SK-N-SH treated with all-trans-retinoic acid at 6 μM for 48 hours (cell line): ENCODE results near the gene ITGB7.

Experiments
- ATAC-seq: fragments of 200-7000 bp; cut with Tn5 transposase; 3 replicates; pipeline ENCODE4 v1.9.1; 2020; ENCODE audit warnings: mild to moderate bottlenecking, moderate library complexity
- CSDC2 ChIP-seq: fragments of 250-450 bp; sonication (Bioruptor Pico); IDR thresholded peaks from 2 replicates; pipeline ENCODE4 v1.5.0; 2020; ENCODE audit warnings: mild to moderate bottlenecking, moderate library complexity
- ESRRG ChIP-seq: fragments of 250-450 bp; sonication (Bioruptor Pico); IDR thresholded peaks from 2 replicates; pipeline ENCODE4 v1.6.1; 2021; ENCODE audit warnings: mild to moderate bottlenecking
- ISL1 ChIP-seq: fragments of 250-450 bp; sonication (Bioruptor Pico); IDR thresholded peaks from 2 replicates; pipeline ENCODE4 v2.1.2; 2022; ENCODE audit warnings: mild to moderate bottlenecking, moderate library complexity
- RARB ChIP-seq: fragments of 250-450 bp; sonication (Bioruptor Pico); IDR thresholded peaks from 2 replicates; pipeline ENCODE4 v1.8.0; 2021; ENCODE audit warnings: mild to moderate bottlenecking, moderate library complexity
- SNAI2 ChIP-seq: fragments of 250-450 bp; sonication (Bioruptor Pico); IDR thresholded peaks from 2 replicates; pipeline ENCODE4 v1.5.0; 2020; ENCODE audit warnings: mild to moderate bottlenecking, moderate library complexity
- TCF4 ChIP-seq: fragments of 250-450 bp; sonication (Bioruptor Pico); IDR thresholded peaks from 2 replicates; pipeline ENCODE4 v1.8.0; 2021; ENCODE audit warnings: mild to moderate bottlenecking, moderate library complexity, borderline replicate concordance
- TOX ChIP-seq: fragments of 250-450 bp; sonication (Bioruptor Pico); IDR thresholded peaks from 2 replicates; pipeline ENCODE4 v1.8.0; 2021; ENCODE audit warnings: mild to moderate bottlenecking, moderate library complexity, borderline replicate concordance
- ZC3H10 ChIP-seq: fragments of 250-450 bp; sonication (Bioruptor Pico); IDR thresholded peaks from 2 replicates; pipeline ENCODE4 v1.5.1; 2021; ENCODE audit warnings: mild to moderate bottlenecking, moderate library complexity
- ZFP30 ChIP-seq: fragments of 450-650 bp; formaldehyde crosslinking; IDR thresholded peaks from 2 replicates; pipeline ENCODE4 v1.5.0; 2022; ENCODE audit warnings: mild to moderate bottlenecking, moderate library complexity
- ZNF565 ChIP-seq: fragments of 450-650 bp; formaldehyde crosslinking; conservative IDR thresholded peaks from 2 replicates; pipeline ENCODE4 v1.5.0; 2020; ENCODE audit warnings: low read depth, mild to moderate bottlenecking, moderate library complexity
- ZNF70 ChIP-seq: fragments of 450-650 bp; formaldehyde crosslinking; IDR thresholded peaks from 2 replicates; pipeline ENCODE4 v1.5.0; 2020; ENCODE audit warnings: mild to moderate bottlenecking, moderate library complexity
- ZNF8 ChIP-seq: fragments of 450-650 bp; formaldehyde crosslinking; IDR thresholded peaks from 2 replicates; pipeline ENCODE4 v1.5.0; 2020; ENCODE audit warnings: mild to moderate bottlenecking, moderate library complexity
- TF ChIP-seq, protein P1 (sequence below): fragments of 250-450 bp; sonication (Bioruptor Pico); IDR thresholded peaks from 2 replicates; pipeline ENCODE4 v1.5.1; 2021; ENCODE audit warnings: mild to moderate bottlenecking, moderate library complexity
- TF ChIP-seq, protein P2 (sequence below): fragments of 250-450 bp; sonication (Bioruptor Pico); IDR thresholded peaks from 2 replicates; pipeline ENCODE4 v1.5.0; 2020; ENCODE audit warnings: mild to moderate bottlenecking, moderate library complexity
- TF ChIP-seq, protein P3 (sequence below): fragments of 250-450 bp; sonication (Bioruptor Pico); IDR thresholded peaks from 2 replicates; pipeline ENCODE4 v1.8.0; 2021; ENCODE audit warnings: low read depth, mild to moderate bottlenecking, moderate library complexity, borderline replicate concordance
- TF ChIP-seq, protein P4 (sequence below): fragments of 250-450 bp; sonication (Bioruptor Pico); IDR thresholded peaks from 2 replicates; pipeline ENCODE4 v1.8.0; 2020; ENCODE audit warnings: mild to moderate bottlenecking, moderate library complexity, borderline replicate concordance

ITGB7 gene

DNA sequence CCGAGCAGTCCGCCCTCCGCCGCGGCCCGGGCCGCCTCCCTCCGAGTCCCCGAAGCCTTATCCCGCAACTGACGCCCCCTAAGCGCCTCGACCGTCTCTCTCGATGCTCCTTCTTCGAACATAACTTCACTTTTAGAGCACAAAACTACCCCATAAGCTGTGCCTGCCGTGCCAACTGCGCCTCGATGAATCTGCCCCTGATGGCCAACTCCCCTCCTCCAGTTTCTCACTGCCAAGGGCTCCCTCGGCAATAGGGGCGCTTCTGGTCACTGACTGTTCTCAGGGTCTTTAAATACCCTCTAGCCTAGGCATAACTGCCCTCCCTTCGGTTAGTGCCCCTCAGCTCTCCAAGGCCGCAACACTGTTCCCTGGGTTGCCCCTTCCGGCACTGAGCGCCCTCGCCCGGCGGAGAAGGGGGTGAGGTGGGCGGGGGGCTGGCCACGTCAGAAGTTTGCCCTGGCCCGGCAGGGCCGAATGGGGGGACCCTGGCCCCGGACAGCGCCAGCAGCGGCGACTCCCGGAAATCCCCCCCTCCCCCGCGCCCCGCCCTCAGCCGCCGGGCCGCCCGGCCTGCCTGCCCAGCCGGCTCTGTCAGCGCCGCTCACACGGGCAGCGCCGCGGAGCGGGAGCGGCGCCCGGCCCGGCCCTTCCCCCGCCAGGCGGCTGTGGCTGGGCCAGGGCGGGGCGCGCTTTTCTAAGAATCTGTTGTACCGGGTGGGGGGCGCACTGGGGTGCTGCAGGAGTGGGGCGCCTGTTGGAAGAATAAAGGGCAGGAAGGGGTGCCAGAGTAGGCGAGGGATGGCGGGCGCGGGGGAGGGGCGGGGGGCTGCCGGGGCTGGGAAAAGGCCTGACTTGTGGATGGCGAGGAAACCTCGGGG lies 14.4 kb upstream of the ITGB7 start:
- TF ChIP-seq ZNF70 (CRISPR knock-in tag) (no peak), ZC3H10 (no peak), SNAI2 (CRISPR knock-in tag) (no peak), ZFP30 (no peak), ISL1 (CRISPR knock-in tag) (no peak), CSDC2 (CRISPR knock-in tag) (no peak), RARB (CRISPR knock-in tag) (peak; percentile 28; the same call in 1 of the 2 replicates), ESRRG (CRISPR knock-in tag) (0 out of 2 replicates have a peak, but pooled peaks have one; percentile 26)
- TF ChIP-seq, protein P1, sequence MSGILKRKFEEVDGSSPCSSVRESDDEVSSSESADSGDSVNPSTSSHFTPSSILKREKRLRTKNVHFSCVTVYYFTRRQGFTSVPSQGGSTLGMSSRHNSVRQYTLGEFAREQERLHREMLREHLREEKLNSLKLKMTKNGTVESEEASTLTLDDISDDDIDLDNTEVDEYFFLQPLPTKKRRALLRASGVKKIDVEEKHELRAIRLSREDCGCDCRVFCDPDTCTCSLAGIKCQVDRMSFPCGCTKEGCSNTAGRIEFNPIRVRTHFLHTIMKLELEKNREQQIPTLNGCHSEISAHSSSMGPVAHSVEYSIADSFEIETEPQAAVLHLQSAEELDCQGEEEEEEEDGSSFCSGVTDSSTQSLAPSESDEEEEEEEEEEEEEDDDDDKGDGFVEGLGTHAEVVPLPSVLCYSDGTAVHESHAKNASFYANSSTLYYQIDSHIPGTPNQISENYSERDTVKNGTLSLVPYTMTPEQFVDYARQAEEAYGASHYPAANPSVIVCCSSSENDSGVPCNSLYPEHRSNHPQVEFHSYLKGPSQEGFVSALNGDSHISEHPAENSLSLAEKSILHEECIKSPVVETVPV (CRISPR knock-in tag) = no peak
- ATAC-seq = peak; percentile 40

DNA sequence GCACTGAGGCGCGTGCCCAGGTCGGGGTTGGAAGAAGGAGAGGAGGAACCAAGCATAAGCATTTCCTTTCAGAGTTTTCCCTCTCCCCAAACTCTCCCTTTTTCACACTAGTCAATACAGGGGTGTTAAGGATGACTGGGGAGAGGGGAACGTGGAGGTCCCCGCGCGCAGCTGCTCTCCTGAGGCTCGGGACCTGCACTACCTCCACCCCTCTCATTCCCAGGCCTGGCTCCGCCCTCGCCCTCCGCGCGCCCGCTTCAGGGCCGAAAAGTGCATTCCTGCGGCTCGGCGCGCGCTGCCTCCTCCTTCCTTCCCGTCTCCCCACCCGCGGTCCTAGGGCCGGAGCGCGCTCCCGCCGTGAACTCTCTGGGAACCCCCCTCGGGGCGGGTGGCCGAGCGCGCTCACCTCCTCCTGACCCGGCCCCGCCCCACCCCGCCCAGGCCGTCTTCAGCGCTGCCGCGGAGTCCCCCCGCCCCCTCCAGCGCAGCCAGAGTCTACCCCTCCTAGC lies 13.7 kb upstream of the ITGB7 start:
- peak; percentile 76 for ATAC-seq
- TF ChIP-seq ZNF70 (CRISPR knock-in tag) (no peak), CSDC2 (CRISPR knock-in tag) (no peak), TOX (CRISPR knock-in tag) (no peak), ZFP30 (peak; percentile 41; the same call in 1 of the 2 replicates)
- TF ChIP-seq, protein P2, sequence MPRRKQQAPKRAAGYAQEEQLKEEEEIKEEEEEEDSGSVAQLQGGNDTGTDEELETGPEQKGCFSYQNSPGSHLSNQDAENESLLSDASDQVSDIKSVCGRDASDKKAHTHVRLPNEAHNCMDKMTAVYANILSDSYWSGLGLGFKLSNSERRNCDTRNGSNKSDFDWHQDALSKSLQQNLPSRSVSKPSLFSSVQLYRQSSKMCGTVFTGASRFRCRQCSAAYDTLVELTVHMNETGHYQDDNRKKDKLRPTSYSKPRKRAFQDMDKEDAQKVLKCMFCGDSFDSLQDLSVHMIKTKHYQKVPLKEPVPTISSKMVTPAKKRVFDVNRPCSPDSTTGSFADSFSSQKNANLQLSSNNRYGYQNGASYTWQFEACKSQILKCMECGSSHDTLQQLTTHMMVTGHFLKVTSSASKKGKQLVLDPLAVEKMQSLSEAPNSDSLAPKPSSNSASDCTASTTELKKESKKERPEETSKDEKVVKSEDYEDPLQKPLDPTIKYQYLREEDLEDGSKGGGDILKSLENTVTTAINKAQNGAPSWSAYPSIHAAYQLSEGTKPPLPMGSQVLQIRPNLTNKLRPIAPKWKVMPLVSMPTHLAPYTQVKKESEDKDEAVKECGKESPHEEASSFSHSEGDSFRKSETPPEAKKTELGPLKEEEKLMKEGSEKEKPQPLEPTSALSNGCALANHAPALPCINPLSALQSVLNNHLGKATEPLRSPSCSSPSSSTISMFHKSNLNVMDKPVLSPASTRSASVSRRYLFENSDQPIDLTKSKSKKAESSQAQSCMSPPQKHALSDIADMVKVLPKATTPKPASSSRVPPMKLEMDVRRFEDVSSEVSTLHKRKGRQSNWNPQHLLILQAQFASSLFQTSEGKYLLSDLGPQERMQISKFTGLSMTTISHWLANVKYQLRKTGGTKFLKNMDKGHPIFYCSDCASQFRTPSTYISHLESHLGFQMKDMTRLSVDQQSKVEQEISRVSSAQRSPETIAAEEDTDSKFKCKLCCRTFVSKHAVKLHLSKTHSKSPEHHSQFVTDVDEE = no peak; the same call in 1 of the 2 replicates

DNA sequence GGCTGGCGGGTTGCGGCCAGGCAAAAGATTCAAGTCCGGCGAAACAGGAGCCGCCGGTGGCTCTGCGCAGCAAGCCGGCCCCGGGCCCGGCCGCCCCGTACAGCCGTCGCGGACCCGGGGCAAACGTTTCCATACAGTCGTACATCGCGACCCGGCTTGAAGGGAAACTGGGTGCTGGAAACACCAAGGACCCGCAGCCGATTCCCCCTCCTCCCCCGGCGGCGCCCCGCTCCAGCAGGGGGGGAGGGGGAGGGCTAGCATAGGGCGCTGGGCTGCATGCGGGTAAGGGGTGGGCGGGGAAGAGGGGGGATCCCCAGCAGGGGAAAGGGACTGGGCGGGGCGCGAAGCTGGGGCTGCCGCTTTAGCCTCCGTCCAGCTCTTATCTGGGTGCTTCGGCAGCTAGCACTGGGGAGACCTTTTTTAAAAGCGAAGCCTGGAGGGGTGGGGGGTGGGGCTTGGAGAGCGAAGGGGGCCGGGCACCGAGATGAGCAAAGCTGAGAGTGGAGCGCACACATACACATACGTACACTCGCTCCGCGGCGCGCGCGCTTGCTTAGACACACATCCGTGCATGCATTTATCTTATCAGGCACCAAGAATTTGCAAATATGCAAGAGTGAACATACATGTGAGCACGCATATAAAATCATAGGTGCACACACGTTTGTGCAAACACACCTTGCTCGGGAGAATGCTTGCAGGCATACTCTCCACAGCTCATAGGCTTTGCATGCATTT lies 13.1 kb upstream of the ITGB7 start:
- TF ChIP-seq, protein P3, sequence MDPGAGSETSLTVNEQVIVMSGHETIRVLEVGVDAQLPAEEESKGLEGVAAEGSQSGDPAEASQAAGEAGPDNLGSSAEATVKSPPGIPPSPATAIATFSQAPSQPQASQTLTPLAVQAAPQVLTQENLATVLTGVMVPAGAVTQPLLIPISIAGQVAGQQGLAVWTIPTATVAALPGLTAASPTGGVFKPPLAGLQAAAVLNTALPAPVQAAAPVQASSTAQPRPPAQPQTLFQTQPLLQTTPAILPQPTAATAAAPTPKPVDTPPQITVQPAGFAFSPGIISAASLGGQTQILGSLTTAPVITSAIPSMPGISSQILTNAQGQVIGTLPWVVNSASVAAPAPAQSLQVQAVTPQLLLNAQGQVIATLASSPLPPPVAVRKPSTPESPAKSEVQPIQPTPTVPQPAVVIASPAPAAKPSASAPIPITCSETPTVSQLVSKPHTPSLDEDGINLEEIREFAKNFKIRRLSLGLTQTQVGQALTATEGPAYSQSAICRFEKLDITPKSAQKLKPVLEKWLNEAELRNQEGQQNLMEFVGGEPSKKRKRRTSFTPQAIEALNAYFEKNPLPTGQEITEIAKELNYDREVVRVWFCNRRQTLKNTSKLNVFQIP = no peak
- TF ChIP-seq RARB (CRISPR knock-in tag) (no peak), TCF4 (CRISPR knock-in tag) (no peak), ZNF8 (CRISPR knock-in tag) (no peak), ZNF565 (CRISPR knock-in tag) (no peak)
- TF ChIP-seq, protein P4, sequence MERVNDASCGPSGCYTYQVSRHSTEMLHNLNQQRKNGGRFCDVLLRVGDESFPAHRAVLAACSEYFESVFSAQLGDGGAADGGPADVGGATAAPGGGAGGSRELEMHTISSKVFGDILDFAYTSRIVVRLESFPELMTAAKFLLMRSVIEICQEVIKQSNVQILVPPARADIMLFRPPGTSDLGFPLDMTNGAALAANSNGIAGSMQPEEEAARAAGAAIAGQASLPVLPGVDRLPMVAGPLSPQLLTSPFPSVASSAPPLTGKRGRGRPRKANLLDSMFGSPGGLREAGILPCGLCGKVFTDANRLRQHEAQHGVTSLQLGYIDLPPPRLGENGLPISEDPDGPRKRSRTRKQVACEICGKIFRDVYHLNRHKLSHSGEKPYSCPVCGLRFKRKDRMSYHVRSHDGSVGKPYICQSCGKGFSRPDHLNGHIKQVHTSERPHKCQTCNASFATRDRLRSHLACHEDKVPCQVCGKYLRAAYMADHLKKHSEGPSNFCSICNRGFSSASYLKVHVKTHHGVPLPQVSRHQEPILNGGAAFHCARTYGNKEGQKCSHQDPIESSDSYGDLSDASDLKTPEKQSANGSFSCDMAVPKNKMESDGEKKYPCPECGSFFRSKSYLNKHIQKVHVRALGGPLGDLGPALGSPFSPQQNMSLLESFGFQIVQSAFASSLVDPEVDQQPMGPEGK (CRISPR knock-in tag) = no peak
- ATAC-seq = peak; percentile 42

DNA sequence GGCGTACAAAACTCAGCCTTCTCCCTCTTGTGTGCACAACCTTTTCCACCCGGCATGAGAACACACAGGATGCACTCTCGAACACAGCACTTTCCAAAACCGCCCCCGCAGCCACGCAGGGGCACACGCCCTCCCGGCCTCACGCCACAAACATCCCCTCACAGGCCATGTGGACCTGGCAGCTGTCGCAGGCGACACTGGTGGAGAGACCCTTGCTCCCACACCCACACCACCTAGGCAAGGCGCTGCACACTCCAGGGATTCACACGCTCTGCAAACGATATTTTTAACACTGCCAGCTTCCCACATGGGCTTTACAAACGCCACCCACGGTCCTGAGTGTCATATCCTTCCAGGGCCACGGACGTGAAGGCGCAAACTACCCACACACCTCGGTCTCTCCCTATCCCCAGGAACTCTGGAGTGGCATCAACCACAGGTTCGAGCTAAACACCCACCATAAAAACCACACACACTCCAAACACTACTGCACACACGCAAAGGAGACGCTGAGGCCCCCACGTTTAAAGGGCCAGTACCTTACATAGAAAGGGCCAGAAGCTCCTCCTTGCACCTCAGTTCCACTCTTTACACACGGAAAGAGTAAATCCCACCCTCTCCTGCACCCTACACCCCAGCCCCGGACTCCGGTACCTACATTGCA lies 12.4 kb upstream of the ITGB7 start:
- TF ChIP-seq TCF4 (CRISPR knock-in tag) (no peak), ZC3H10 (no peak)
- TF ChIP-seq, all 23 proteins: peak for 0
- no peak for ATAC-seq
